Stimulated activated CD4-positive, alpha-beta T cell treated with anti-CD3 and anti-CD28 coated beads, TNF-alpha, amount 100 ng/mL, for 24 hours (primary cell): ENCODE results near the gene GNAZ.
"Not testable (repeated sequence)": the region's sequence is repeated elsewhere in the genome, so short reads cannot be mapped to it uniquely, and the experiment has no call there.

Experiments used
- DNase-seq, 3 experiments: peaks; one replicate each; pipeline ENCODE4 v3.0.0-alpha.2; 2020; ENCODE audit warnings: low read depth in 3 of 3

Gene GNAZ

DNA sequence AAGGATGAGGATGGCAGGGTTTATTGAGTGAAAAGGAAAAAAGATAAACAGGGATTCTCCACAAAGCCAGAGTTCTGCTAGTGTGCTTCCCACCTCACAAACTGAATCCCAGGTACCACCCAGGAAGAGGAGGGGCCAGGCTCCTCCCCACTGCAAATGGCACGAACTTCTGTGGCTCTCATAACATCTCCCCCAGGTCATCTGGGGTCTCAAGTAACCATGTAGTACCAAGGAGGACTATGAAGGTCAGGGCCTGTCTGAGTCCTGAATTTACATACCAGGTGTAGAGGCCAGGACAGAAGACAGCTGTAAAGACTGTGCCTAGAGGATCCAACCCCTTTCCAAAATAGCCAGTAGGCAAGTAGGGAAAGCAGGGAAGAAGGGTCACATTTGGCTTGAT, 25.7 kb upstream of the GNAZ start:
- DNase-seq, result no peak

DNA sequence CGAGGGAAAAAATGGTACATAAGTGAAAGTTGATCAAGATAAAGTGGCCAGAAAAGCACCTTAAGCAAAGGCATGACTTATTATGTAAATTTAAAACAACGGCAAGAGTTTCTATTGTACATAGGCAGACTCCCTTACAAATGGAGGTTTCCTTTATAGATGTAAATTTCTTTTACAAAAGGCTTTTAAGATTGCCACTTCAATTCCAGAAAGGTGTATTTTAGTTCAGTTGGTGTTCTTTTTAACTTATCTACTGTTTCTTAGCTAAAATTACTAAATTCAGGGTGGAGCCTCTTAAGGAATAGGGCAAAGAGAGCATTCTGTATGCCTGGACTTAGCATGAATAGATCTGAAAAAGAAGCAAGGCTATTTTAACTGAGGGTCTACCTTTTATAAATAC, 24.9 kb upstream of the GNAZ start:
- no peak for DNase-seq

DNA sequence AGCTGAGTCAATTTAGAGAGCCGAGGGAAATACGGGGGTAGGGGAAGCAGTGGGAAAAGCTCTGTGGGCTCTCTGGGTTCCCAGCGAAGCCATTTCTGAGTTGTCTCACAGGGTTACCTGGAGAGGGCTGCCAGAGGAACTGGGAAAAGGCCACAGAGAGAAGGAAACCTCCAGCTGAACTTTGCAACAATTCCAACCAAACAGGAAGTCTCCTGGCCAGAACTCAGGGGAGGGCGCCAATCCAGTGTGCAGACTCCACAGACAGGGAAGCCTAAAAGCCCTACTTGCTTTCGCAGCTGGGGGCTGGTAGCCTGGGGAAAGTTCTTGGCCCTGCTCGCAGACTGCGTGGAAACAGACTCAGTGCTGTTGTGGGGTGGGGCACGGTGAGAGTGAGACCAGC, 23.1 kb upstream of the GNAZ start:
- no peak for DNase-seq

DNA sequence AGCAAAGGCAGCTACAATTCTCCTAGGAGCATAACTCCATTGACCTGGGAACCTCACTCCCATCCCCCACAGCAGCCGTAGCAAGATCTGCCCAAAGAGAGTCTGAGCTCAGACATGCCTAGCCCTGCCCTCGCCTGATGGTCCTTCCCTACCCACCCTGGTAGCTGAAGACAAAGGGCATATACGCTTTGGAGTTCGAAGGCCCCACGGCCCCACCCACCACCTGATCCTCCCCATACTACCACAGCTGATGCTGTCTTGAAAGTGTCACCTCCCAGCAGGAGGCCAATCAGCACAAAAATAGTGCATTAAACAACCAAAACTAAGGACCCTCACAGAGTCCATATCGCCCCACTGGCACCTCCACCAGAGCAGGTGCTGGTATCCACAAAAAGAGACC, 22.6 kb upstream of the GNAZ start:
- DNase-seq, result no peak

DNA sequence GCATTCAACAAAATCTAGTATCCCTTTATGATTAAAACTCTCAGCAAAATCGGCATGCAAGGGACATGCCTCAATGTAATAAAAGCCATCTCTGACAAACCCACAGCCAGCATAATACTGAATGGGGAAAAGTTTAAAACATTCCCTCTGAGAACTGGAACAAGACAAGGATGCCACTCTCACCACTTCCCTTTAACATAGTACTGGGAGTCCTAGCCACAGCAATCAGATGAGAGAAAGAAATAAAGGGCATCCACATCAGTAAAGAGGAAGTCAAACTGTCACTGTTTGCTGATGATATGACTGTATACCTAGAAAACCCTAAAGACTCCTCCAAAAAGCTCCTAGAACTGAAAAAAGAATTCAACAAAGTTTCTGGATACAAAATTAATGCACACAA, 19.8 kb upstream of the GNAZ start:
- not testable (repeated sequence) for DNase-seq

DNA sequence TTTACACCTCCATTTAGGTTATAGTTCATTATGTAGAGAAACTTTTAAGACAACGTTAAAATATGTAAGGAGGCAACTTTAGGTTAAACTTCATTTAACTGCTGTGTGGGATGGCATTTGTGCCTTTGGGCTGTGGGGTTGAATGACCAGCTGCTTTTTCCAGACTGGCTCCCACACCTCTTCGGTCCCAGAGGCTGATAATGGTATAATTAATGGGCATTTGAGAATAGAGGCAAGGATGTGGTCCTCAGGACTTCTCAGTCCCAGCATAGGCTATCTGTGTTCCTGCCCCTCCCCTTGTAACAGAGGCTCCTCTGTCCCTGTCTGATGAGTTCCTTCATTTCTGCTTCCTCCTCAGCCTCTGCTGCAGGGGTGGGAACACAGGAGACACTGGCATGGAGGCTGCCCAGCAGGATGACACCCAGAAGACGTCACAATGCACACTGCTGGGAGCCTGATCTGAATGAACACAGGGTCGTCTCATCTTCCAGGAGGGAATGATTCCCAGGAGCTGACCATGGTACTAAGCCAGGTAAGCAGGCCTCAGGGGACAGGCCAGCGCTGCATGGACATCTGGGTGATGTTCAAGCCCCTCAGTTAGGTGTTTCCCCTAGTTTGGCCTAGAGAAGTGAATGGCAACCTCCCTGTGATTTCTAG, 17.1 kb upstream of the GNAZ start:
- no peak for DNase-seq

DNA sequence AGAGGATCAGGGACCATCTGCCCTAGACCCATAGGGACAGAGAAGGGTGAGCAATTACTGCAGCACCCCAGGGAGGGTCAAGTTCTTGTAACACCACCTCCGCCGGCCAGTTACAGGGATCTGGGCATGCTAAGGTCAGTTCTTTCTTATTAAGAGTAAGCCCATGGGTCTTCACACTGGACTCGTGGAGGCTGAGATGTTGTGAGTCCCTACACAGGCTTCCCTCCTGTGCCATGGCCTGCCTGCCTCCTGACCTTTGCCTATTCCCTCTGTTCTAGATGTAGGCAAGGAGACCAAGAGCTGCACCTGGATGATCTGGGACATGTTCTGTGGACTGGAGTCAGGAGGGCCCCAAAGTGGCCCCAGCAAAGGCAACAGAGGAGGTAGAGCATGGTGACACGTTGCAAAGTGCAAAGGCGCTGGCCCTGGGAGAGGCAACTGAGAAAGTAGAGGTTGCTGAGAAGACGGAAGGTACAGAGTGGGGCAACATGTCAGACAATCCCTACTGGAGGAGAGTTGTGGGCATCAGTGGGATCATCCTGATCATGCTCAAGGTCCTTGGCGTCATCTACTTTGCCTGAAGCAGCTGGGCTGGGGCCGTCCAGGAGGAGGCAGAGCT, 16.3 kb upstream of the GNAZ start:
- no peak for DNase-seq

DNA sequence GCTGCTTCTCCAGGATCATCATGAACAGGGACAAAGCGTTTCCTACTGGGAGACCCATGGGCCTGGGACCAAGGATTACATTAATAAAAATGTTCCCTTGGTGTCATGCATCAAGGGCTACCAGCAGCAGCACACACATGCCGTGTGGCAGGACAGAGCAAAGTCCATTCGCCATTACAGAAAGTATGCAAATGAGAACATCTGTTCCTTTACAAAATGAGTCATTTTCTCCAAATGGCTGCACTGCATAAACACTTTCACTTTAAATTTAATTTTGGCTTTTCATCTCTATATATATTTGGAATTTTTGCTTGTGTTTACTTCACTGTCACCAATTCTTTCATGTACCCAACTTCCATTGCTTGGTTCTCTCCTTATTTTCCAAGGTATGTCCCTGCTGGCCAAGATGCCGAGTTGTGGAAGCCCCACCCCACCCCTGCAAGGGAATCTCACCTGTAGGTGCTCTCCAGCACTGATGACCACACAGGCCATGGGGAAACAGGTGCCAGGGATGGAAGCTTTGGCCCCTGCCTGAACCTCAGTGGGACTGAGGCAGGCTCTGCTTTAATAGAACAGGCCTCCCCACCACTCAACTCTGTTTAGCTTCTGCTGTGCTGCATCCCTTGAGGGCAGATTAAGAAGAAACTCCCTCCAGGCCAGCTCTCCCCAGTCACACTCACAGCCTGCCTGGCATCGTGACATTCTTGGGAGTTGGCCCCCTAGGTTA, 15.6 kb upstream of the GNAZ start:
- no peak for DNase-seq

DNA sequence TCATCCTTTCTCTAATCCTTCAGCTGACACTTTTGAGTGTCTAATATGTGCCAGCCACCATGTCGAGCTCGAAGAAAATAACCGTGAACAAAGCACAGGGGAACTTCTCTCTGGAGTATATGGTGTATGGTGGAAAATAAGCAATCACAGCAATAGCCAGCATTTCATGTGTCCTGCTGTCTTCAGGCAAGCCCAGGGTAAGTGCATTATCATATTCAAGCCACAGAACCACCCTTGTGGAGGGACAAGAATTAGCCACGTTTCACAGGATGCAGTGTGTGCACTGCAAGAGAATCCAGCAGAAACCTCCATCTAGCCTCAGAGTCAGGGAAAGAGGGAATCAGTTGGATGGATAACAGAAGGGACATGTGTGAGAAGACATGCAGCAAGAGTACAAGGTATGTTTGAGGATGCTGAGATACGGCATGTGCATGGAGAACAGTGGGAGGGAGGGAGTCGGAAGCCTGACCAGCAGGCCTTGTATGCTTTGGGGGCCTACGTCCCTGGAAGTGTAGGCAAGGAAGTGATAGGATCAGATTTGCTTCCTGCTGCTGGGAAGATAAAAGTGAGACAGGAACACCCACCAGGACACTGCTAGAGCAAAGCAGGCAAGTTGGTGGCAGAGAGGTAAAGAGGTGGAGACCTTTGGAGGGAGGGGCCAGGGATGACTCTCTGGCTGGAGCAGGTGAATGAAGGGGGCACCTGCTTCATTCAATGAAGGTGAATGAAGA, 14.7 kb upstream of the GNAZ start:
- DNase-seq, result no peak

DNA sequence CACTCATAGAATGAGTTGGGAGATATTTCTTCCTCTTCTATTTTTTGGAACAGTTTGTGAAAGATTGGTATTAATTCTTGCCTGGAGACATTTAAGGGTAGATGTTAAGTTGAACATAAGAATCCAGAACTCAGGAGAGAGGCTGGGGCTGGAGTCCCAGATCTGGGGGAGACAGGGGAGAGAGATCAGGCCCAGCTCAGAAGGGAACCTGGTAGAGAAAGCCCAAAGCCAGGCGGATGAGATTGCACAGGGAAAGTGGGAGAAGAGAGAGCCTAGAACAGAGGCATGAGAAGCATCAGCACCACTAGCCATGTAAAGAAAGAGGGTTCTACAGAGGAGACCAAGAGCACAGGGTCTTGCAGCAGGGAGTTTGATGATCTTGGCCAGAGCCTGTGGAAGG, 13.0 kb upstream of the GNAZ start:
- no peak for DNase-seq

DNA sequence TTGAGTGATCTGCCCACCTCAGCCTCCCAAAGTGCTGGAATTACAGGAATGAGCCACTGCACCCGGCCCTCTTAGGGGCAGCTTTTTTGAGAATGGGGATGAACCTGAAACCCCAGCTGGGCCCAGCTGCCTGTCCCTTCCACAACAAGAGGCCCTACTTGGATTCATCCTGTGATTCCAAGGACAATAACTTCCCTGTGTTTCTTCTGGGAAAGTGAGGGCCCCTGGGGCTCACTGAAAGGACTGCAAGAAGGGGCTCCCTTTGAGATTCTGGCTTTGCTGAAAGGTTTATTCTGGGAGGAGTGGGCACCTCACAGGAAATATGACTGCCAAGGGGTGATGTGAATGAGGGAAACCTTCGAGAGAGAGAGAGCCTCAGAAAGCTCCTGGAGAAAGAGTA, 12.3 kb upstream of the GNAZ start:
- no peak for DNase-seq

DNA sequence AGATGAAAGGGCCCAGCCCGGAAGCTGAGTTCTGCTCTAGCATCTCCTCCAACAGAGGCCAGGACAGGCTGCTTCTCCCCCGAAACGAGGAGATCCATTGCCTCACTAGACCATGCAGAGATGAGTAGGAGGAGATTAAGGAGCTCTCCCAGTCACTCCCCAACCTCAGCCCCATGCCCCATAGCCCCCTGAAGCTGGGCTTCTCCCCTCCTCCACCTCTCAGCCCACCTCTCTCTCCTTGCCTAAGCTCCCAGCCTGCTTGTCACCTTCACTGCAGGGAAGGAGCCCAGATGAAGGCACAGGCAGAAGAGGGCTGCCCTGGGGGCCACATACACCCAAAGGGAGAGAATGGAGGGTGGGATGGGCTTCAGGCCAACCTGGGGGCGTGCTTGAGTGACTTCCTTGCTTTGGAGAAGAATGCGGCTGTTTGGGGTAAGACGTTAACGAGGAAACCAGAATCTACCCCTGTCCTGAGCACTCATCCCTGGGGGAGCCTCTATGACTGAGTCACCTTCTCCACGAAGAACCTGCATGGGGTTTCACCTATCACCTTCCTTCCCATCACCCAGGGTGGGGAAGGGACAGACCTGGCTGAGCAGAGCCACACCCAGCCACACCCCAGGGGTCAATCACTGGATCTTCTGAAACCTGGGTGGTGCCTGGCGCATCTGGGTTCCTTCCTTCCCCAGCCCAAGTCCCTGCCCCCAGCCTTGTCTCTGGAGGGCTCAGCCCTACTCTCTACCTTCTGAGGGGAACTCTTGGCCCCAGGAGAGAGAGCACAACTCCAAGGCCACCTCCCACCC, 11.6 kb upstream of the GNAZ start:
- DNase-seq, result no peak

DNA sequence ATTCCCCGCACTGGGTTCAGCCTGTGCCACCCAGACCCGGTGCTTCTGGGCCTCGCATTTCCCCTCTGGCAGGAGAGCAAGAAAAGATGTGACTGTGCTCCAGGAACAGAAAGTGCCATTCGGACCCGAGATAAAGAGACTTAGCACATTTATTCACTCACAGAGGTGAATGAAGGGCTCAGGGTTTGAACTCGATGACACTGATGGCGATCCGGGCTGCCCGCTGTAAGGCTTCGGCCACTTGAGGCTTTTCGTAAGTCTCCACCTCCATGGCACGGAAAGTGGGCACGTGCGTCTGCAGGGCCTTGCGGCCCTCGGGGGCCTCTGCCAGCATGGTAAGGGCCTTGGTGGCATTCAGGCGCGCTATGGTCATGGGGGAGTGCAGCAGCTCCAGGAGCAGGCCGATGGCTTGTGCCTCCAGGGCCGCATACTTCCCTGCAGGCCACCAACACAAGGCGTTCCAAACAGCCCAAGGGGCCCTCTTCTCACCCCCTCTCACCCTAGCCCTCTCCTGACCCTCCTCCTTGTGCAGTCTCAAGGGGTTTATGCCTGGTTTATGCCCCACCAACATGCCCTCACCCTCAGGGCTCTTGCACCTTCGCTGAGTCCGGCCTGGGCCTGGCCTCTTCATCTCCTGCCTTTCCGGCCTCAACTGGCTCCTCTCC, 10.9 kb upstream of the GNAZ start:
- DNase-seq, result no peak

DNA sequence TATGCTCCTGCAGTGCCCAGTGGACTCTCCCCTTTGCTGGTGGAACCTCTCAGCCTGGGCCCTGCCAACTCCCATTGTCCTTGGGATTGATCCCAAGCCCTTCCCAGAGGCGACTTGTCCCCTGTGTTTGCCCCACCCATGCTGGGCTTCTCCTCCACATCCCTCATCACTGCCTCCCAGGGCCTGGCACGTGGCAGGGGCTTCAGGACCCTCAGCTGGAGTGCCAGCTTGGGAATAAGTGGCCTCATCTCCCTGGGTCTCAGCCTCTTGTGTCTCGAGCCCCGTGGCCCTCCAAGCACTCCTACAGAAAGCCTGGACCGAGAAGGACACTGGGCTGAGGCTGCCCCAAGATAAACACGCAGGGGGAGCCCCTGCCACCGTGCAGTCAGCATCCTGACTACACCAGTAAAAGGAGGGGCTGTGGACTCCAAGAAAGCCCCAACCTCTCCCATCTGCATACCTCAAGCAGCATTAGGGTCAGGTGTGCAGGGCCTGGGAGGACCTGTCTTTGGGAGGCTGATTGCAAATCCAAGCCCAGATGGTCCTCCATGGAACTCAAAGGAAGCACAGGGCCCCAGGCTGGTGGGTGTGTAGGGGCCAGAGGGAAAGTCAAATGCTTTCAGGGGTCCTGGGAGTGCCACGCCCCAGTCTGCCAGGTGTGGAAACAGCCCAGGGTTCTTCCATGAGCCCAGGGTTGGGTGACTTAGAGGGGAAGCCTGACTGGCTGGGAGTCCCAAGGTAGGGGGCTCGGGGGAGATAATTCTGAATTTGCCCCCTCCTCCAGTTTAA, 9.5 kb upstream of the GNAZ start:
- no peak for DNase-seq

DNA sequence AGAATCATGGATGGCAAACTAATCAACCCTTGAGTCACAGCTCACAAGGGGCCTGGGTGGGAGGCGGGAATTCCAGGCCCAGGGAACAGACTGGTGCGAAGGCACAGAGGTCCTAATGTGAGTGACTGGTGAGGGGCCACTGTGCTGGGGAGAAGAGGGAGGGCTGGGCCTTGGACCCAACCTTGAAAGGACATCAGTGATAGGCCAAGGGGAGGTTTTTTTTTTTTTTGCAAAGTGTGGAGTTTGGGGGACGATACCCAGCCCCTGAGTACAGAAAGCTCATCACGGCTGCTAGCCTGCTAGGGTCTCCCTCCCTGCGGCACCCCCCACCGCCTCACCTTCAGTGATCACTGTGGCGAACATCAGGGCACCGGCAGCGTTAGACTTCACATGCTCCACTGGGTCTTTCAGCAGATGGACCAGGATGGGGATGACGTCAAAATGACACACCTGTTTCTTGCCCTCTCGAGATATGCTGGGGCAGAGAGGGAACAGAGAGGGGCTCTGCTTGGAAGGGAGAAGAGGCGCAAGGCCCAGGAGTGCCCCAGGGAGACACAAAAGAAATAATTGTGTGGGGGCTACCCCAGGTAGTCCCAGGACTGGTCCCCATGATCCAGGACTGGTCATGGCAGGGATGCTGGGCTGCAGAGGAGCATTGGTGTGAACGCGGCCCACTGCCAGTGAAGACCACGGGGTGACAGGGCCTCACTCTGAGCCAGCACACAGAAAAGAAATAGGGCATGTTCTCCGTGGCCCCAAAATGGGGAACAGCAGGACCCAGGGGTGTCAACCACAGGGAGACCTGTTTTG, 8.6 kb upstream of the GNAZ start:
- DNase-seq, result no peak

DNA sequence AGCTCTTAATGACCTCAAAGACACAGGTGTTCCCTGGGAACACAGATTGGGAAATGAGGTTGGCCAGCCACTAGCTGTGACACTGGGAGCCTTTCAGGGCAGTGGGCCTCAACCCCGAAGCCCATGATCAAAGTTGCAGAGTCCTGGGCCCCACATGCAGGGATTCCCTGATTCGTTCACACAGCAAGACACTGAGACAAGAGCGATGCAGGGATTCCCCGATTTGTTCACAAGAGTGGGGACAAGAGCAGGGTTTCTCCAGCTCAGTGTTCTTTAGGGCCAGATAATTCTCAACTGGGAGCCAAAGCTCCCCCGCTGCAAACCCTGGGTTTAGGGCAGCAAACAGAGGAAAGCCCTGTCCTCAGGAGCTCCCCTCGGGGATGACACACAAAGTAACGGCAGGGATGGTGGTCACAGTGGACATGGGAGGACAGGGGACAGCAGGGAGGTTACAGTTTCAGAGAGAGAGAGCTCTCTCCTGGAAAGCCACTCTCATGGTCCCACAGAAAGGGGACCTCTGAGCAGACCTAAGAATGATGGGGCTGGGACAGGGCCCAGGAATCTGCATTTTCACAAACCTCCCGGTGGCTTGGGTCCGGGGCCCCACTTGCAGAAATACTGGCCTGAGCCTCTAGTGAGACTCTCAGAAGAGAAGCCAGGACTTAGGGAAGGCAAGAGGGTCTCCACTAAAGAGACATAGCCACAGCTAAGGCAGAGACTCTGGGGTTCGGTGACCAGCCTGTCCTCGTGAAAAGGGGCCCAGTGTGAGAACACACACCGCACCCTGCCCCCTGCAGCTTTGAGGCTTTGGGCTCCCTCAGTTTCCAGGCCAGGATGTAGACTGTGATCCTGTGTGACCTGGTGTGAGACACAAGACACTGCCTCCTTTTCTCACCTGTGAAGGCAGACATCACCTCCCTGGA, 7.4 kb upstream of the GNAZ start:
- no peak for DNase-seq

DNA sequence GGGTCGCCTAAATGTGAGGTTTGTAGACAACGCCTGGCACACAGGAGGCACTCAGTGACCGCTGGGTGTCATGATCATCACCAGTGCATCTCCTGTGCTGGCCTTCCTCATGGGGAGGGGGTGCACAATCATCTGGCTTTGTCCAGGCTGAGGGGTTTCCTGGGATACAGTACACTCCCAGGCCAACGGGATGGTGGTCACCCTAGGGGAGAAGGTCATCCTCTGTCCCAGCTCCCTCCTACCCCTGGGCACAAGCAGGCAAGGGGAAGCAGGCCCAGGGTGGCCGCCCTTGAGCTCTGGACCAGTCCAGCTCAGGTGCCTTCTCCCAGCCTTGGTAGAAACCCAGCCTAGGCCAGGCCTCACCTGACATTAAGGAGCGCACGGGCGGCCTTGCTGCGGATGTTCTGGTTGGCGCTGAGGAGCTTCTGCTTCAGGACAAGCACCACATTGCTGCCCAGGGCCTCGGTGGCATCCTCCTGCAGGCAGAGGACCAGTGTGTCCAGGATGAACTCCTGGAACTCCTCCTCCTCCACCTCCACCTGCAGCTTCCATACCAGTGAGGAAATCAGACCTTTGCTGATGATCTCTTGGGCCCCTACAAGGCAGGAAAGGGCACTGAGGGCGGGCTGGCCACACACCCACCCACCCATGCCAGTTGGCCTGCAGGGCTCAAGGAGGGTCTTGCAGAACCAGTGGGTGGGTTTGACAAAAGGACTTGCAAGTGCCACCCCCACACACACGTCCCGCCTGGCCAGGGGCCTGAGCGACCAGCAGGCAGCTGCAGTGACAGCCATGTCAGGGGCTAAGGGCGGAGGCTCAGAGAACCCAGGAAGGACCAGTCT, 6.6 kb upstream of the GNAZ start:
- no peak for DNase-seq
